RWPE1 (cell line): ENCODE data around the gene SLCO2B1.
A peak's percentile ranks its signal among the peaks of the same experiment; 100 is the strongest.

Experiments
- CTCF ChIA-PET: fragments of 350-600 bp; sonication (Branson Sonifier 250); formaldehyde crosslinking; extraction: SDS; loops from one replicate; lab custom pipeline; 2021; lab: Yijun Ruan, JAX
- POLR2A ChIA-PET: fragments of 400-600 bp; formaldehyde crosslinking; extraction: SDS; loops from one replicate; lab custom pipeline; 2020; ENCODE audit warnings: antibody characterized with exemption; ENCODE audit not compliant: low non-redundant PET; lab: Yijun Ruan, JAX
- DNase-seq: peaks from one replicate; pipeline ENCODE4 v3.0.0; 2012; ENCODE audit warnings: low spot score
- H3K27ac ChIP-seq: fragments of 450-650 bp; 2 replicates; pipeline ENCODE4 v1.5.1; 2017
- CTCF ChIP-seq: fragments of 450-650 bp; conservative IDR thresholded peaks from 2 replicates; pipeline ENCODE4 v1.5.1; 2017; ENCODE audit warnings: low read depth, mild to moderate bottlenecking

Gene SLCO2B1

GRCh38 chr11:75133976-75134375, 16.9 kb upstream of the SLCO2B1 start:
- DNase-seq, result no peak
- H3K27ac ChIP-seq, result no peak overlapping the region
- no peak for TF ChIP-seq CTCF
- ChIA-PET CTCF (interaction anchor here (1.2 kb wide), 1 partner anchor 71 kb away, joined by 3 read pairs; no protein-coding TSS in a partner anchor), POLR2A (no interaction called here)

GRCh38 chr11:75135021-75135650, 15.8 kb upstream of the SLCO2B1 start:
- no peak for DNase-seq
- CTCF ChIA-PET, result interaction anchor here (0.7 to 1.0 kb wide), 2 partner anchors 24 to 106 kb away, joined by 3 to 11 read pairs; partner anchors contain the start of gene TPBGL
- TF ChIP-seq CTCF, result no peak
- POLR2A ChIA-PET, result no interaction called here
- H3K27ac ChIP-seq, result no peak overlapping the region

- ChIA-PET POLR2A (no interaction called here), CTCF (no interaction called here)
- TF ChIP-seq CTCF, result no peak
- H3K27ac ChIP-seq, result no peak overlapping the region
- no peak for DNase-seq
These were observed 15.3 kb upstream of the SLCO2B1 start for GRCh38 chr11:75135651-75136050.

GRCh38 chr11:75140269-75141138, 10.4 kb upstream of the SLCO2B1 start:
- peak; percentile 46 for DNase-seq
- peak; percentile 78 for TF ChIP-seq CTCF
- ChIA-PET CTCF (interaction anchor here (0.6 to 3.5 kb wide), 20 partner anchors 11 to 675 kb away, joined by 3 to 22 read pairs (median 4); partner anchors contain the start of genes TPBGL and UVRAG), POLR2A (no interaction called here)
- H3K27ac ChIP-seq, result no peak overlapping the region

GRCh38 chr11:75141166-75141565, 9.7 kb upstream of the SLCO2B1 start:
- CTCF ChIA-PET, result interaction anchor here (0.6 to 3.5 kb wide), 15 partner anchors 11 to 674 kb away, joined by 3 to 22 read pairs (median 6); partner anchors contain the start of genes TPBGL and UVRAG

More at GRCh38 chr11:75141166-75141565, 9.7 kb upstream of the SLCO2B1 start:
- DNase-seq, result no peak
- no peak overlapping the region for H3K27ac ChIP-seq
- TF ChIP-seq CTCF, result no peak
- POLR2A ChIA-PET, result no interaction called here
